Neural cell (in vitro differentiated cells): ENCODE measurements around the gene SDK1.

Experiments used
- CTCF ChIP-seq: fragments of 450-650 bp; IDR thresholded peaks from 2 replicates; pipeline ENCODE4 v1.5.1; 2014; ENCODE audit warnings: antibody characterized with exemption, mild to moderate bottlenecking, moderate library complexity; ENCODE audit not compliant: poor library complexity, severe bottlenecking
- POLR2AphosphoS5 ChIP-seq: IDR thresholded peaks from 2 replicates; pipeline ENCODE4 v1.6.1; 2012
- SMC3 ChIP-seq: fragments of 450-650 bp; conservative IDR thresholded peaks from 2 replicates; pipeline ENCODE4 v1.6.1; 2014; ENCODE audit warnings: antibody characterized with exemption, mild to moderate bottlenecking, moderate library complexity; ENCODE audit not compliant: poor library complexity

- TF ChIP-seq POLR2AphosphoS5 (no peak), SMC3 (no peak), CTCF (no peak)
These were observed 180.4 kb downstream of the SDK1 start for GRCh38 chr7:3481435-3481834.
